GM10266 (cell line): ENCODE results near the gene B3GNT7.
A peak's percentile ranks its signal among the peaks of the same experiment; 100 is the strongest.

Source experiments
- DNase-seq: peaks from one replicate; pipeline ENCODE4 v3.0.0; 2012; ENCODE audit errors: extremely low spot score
- TF ChIP-seq, protein P1 (sequence below): IDR thresholded peaks from 2 replicates; pipeline ENCODE4 v1.5.1; 2012; ENCODE audit warnings: mild to moderate bottlenecking, low read depth; ENCODE audit not compliant: control insufficient read depth, insufficient read depth; ENCODE audit errors: missing control alignments

Gene B3GNT7

DNA sequence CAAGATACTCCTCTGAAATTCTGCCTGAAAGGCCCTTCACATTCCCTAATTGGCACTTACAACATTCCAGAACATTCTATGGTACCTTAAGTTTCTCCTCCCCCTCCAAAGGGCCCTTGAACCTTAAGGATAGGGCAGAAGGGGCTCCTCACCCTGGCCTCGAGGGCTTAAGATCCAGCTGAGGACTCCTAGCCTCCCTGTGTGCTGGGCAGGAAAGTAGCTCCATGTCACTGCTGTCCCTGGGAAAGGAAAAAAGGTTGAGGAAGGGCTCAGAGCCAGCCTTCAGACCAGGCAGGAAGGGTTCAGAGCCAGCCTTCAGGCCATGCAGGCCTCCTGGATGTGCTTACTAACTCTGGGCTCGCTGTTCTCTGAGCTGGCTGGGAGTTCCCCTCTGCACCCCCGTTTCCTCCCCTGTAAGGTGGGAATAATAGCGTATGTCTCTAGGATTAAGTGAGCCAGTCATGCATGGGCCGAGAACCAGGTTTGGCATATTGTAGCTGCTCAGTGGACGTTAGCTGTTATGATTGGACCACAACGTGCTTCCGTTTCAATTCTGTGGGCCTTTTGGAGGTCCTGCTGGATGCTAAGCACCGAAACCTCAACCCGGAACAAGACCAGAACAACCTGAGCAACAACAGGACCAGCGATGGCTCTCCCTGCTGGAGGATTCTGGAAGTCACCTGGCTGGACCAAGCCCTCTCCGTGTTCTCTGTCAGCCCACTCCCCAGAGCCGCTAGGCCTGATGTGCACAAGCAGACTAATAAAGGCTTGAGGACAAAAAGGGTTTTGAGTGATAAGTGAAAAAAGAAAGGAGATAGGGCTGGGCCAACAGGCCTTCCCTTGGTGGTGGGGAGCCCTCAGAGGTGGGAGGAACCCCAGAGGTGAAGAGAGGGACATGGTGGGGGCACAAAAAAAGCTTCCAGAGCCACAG is 1.0 kb upstream of the B3GNT7 start:
- TF ChIP-seq, protein P1, sequence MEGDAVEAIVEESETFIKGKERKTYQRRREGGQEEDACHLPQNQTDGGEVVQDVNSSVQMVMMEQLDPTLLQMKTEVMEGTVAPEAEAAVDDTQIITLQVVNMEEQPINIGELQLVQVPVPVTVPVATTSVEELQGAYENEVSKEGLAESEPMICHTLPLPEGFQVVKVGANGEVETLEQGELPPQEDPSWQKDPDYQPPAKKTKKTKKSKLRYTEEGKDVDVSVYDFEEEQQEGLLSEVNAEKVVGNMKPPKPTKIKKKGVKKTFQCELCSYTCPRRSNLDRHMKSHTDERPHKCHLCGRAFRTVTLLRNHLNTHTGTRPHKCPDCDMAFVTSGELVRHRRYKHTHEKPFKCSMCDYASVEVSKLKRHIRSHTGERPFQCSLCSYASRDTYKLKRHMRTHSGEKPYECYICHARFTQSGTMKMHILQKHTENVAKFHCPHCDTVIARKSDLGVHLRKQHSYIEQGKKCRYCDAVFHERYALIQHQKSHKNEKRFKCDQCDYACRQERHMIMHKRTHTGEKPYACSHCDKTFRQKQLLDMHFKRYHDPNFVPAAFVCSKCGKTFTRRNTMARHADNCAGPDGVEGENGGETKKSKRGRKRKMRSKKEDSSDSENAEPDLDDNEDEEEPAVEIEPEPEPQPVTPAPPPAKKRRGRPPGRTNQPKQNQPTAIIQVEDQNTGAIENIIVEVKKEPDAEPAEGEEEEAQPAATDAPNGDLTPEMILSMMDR: peak; percentile 49
- peak; percentile 89 for DNase-seq

DNA sequence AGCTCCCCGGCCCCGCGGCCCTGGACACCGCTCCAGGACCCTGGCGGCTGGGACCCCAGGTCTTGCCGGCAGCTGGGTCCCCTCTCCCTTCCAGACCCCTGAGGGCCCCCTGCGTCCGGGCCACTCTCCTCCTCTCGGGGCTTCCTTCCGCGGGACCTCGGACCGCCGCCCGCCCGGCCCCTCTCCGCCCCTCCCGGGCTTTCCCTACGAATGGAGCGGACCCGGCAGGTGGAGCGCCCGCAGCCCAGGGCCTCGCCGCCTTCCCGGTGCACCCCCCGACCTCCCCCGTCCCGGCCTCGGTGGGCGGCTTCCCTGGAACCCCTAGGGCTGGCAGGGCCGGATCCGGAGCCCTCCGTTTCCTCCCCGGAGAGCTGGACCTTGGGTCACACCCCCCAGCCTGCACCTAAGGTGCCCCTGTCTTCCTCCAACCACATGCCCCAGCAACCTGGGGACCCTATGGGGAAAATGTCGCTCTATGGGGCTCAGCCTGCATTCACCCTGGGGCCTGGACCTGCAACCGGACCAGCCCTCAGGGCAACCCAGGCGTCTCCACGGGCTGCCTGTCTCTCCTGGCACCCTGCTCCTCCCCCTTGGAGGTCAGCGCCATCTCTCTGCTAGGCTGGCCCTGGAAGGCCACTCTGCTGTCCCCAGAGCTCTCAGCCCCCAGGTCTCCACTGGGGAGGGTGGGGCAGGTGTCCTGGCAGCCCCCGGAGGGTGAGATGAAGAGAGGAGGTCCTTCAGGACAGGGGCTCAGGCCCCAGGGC is 730 bp downstream of the B3GNT7 start:
- TF ChIP-seq, protein P1: no peak
- peak; percentile 61 for DNase-seq

DNA sequence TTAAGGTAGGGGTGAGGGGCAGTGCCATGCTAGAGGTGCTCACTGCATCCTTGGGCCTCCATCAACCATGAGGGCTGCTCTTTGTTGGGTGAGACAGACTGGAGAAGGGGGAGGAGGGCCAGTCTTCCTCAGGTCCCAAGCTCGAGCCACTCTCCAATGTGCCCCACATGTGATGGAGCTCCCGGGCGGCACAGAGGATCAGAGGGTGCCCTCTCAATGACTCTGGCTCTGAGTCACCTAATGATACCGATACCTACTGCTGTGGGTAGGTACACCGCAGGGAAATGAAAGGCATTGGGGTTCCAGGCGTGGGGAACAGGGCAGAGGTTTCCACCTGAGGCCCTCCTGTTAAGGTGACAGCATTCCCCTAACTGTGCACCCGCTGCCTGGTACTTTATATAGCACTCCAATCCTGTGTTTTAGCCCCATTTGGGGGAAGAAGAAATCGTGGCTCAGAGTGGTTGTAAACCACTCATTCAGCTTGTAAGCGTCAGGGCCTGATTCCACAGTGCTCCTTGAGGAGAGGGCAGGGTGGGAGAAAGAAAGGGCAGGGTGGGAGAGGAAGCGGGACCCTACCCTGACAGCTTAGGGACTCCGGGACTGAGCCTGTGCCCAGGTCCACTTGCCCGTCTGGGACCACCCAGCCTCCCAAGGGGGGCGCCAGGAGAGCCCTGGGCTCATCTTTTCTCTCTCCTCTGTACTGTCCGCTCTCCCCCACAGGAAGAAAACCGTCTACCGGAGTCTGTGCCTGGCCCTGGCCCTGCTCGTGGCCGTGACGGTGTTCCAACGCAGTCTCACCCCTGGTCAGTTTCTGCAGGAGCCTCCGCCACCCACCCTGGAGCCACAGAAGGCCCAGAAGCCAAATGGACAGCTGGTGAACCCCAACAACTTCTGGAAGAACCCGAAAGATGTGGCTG is 1.8 kb downstream of the B3GNT7 start:
- TF ChIP-seq, protein P1: no peak
- DNase-seq: no peak

DNA sequence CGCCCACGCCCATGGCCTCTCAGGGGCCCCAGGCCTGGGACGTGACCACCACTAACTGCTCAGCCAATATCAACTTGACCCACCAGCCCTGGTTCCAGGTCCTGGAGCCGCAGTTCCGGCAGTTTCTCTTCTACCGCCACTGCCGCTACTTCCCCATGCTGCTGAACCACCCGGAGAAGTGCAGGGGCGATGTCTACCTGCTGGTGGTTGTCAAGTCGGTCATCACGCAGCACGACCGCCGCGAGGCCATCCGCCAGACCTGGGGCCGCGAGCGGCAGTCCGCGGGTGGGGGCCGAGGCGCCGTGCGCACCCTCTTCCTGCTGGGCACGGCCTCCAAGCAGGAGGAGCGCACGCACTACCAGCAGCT is 2.4 kb downstream of the B3GNT7 start:
- TF ChIP-seq, protein P1: no peak
- no peak for DNase-seq

DNA sequence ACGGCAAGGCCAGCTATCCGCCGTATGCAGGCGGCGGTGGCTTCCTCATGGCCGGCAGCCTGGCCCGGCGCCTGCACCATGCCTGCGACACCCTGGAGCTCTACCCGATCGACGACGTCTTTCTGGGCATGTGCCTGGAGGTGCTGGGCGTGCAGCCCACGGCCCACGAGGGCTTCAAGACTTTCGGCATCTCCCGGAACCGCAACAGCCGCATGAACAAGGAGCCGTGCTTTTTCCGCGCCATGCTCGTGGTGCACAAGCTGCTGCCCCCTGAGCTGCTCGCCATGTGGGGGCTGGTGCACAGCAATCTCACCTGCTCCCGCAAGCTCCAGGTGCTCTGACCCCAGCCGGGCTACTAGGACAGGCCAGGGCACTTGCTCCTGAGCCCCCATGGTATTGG is 3.1 kb downstream of the B3GNT7 start:
- no peak for DNase-seq
- TF ChIP-seq, protein P1: no peak

DNA sequence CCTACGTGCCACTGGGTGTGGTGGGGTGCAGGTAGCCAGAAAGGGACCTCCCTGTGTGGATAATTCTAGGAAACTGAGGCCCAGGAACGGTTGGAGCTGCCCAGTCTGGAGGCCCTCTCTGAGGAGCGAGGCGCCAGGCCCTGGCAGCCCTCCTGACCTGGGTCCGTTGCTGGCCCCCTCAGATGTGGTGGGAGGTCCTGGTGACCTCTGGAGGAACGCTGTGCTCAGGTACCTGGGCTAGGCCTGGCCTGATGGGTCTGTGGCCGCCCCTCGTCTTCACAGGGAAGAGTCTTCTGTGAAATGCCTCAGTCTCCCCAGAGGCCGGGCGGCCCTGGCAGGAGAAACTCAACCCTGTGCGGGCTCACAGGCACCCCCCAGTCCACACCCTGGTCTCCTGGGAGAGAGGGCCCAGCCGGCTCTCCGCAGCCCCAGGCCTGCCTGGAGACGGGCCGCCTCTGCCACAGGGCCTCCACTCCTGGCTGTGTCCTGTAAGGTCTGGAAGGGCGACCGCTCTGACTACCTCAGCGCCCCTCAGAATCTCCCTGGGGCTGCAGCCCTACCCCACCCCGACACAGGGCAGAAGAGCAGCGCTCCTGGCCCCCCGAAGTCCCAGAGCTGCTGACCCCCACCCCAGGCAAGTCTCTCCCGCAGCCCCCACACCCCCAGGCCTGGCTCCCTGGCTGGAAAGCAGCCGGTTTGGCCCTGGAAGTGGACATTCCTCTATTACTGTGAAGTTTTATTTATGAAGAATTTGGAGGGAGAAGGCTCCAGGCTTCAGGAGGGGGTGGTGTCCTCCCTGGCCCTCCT is 3.7 kb downstream of the B3GNT7 start:
- DNase-seq: no peak
- TF ChIP-seq, protein P1: no peak
